Endothelial cell of umbilical vein (primary cell): ENCODE data around the gene ADAM11. TPM values are rescaled to one million over a fixed set of nuclear protein-coding genes. Genes with fewer than 3 reads are reported as not detected.

Experiments used
- BruUV-seq: library from RNA; stranded (reverse); fragments of 400-500 nt; replicated peaks from 2 replicates; lab custom pipeline; 2021; lab: Mats Ljungman, UMichigan
- CTCF ChIA-PET: fragments of 300-600, 350-600 bp; sonication (Branson Sonifier 250); formaldehyde crosslinking; loops from one replicate; lab custom pipeline; 2021; ENCODE audit warnings: antibody characterized with exemption, inconsistent platforms; lab: Charles Lee
- POLR2A ChIA-PET: fragments of 300-600, 350-600 bp; sonication (Branson Sonifier 250); formaldehyde crosslinking; loops from one replicate; lab custom pipeline; 2021; ENCODE audit warnings: antibody characterized with exemption, inconsistent platforms; lab: Charles Lee
- DNase-seq: peaks from one replicate; pipeline ENCODE4 v3.0.0-alpha.2; 2011; ENCODE audit warnings: low read depth, low spot score
- FAIRE-seq: peaks from 2 replicates; lab custom pipeline; 2011; peaks lifted over from hg19 to GRCh38; lab: Jason Lieb, UNC
- H2AFZ ChIP-seq: 2 replicates; pipeline ENCODE4 v1.6.0; 2012; ENCODE audit warnings: low read depth, low read length, control low read depth, inconsistent platforms
- H3K27ac ChIP-seq: 2 replicates; pipeline ENCODE4 v1.5.1; 2011; ENCODE audit warnings: low read depth, mild to moderate bottlenecking, control low read depth, low read length, moderate library complexity; ENCODE audit not compliant: insufficient read depth
- H3K27me3 ChIP-seq, 2 experiments: 2 replicates each; pipeline versions ENCODE4 v1.6.0 to v1.6.1; 2011; ENCODE audit warnings: low read length in 2 of 2, mixed read lengths in 1 of 2; ENCODE audit not compliant: control insufficient read depth in 2 of 2, insufficient read depth in 2 of 2
- H3K36me3 ChIP-seq, 2 experiments: 2 replicates in 1 of 2; 3 replicates in 1 of 2; pipeline ENCODE4 v1.5.1; 2011; ENCODE audit warnings: low read length in 2 of 2, mild to moderate bottlenecking in 1 of 2, moderate library complexity in 1 of 2; ENCODE audit not compliant: control insufficient read depth in 2 of 2, insufficient read depth in 2 of 2; ENCODE audit errors: extremely low read depth in 1 of 2
- H3K4me1 ChIP-seq: 3 replicates; pipeline ENCODE4 v1.5.1; 2011; ENCODE audit warnings: mild to moderate bottlenecking, low read length; ENCODE audit not compliant: control insufficient read depth, insufficient read depth; ENCODE audit errors: extremely low read depth
- H3K4me2 ChIP-seq: 2 replicates; pipeline ENCODE4 v1.6.1; 2011; ENCODE audit warnings: low read length, control low read depth, mixed read lengths; ENCODE audit not compliant: insufficient read depth
- H3K4me3 ChIP-seq, 3 experiments: fragments of 200-600 bp in 1 of 3; sonication (generic), shearing (Covaris generic) in 1 of 3; replicated peaks in 1 of 3; 2 replicates each; pipeline ENCODE4 v1.5.1; 2011 to 2016; ENCODE audit warnings: control low read depth in 3 of 3, low read length in 3 of 3, mild to moderate bottlenecking in 2 of 3, inconsistent platforms in 1 of 3, low read depth in 1 of 3, moderate library complexity in 1 of 3; ENCODE audit not compliant: insufficient read depth in 1 of 3
- H3K79me2 ChIP-seq: 2 replicates; pipeline ENCODE4 v1.6.0; 2012; ENCODE audit warnings: low read length, inconsistent platforms; ENCODE audit not compliant: control insufficient read depth, insufficient read depth
- H3K9ac ChIP-seq: replicated peaks from 2 replicates; pipeline ENCODE3; 2011; ENCODE audit warnings: low read length, control low read depth; ENCODE audit not compliant: insufficient read depth; ENCODE audit errors: extremely low read depth
- H3K9me1 ChIP-seq: replicated peaks from 3 replicates; pipeline ENCODE4 v1.6.0; 2011; ENCODE audit warnings: mild to moderate bottlenecking, low read length; ENCODE audit not compliant: control insufficient read depth, insufficient read depth; ENCODE audit errors: extremely low read depth
- H3K9me3 ChIP-seq: replicated peaks from 2 replicates; pipeline ENCODE4 v1.5.1; 2012; ENCODE audit warnings: low read length, inconsistent platforms; ENCODE audit not compliant: control insufficient read depth, insufficient read depth
- H4K20me1 ChIP-seq: replicated peaks from 2 replicates; pipeline ENCODE3; 2011; ENCODE audit warnings: mild to moderate bottlenecking, low read length; ENCODE audit not compliant: control insufficient read depth, insufficient read depth; ENCODE audit errors: extremely low read depth
- EZH2 ChIP-seq: IDR thresholded peaks from 2 replicates; pipeline ENCODE4 v1.6.1; 2012; ENCODE audit warnings: borderline replicate concordance, low read depth, mild to moderate bottlenecking, moderate library complexity, low read length, inconsistent platforms; ENCODE audit not compliant: severe bottlenecking
- FOS ChIP-seq: IDR thresholded peaks from 2 replicates; pipeline ENCODE4 v1.6.1; 2011; ENCODE audit warnings: mild to moderate bottlenecking, low read length, moderate library complexity, borderline replicate concordance; ENCODE audit not compliant: insufficient read depth
- GATA2 ChIP-seq: IDR thresholded peaks from 2 replicates; pipeline ENCODE4 v1.7.0; 2011; ENCODE audit warnings: low read depth, mild to moderate bottlenecking, moderate library complexity, mixed read lengths, low read length; ENCODE audit not compliant: insufficient read length, insufficient read depth
- JUN ChIP-seq: IDR thresholded peaks from 2 replicates; pipeline ENCODE4 v1.6.1; 2011; ENCODE audit warnings: borderline replicate concordance, low read depth; ENCODE audit not compliant: insufficient read length, insufficient read depth
- MYC ChIP-seq: IDR thresholded peaks from one replicate; pipeline ENCODE4 v1.6.1; 2011; ENCODE audit warnings: mild to moderate bottlenecking, low read depth, low read length
- POLR2A ChIP-seq: IDR thresholded peaks from 2 replicates; pipeline ENCODE4 v1.6.1; 2012; ENCODE audit warnings: low read depth, mild to moderate bottlenecking, control low read depth, low read length
- POLR2AphosphoS5 ChIP-seq: IDR thresholded peaks from 2 replicates; pipeline ENCODE4 v1.6.1; 2012; ENCODE audit warnings: low read depth, mild to moderate bottlenecking, control low read depth, low read length, moderate library complexity; ENCODE audit not compliant: insufficient read depth
- dilution Hi-C: fragments of 300-500 bp; cut with MboI; formaldehyde crosslinking; loops from one replicate; pipeline ENCODE4 v1.15.0; 2019; ENCODE audit warnings: low sequenced_read_pairs; ENCODE audit not compliant: extremely low pct_ligation_motif_present
- intact Hi-C: fragments of 100-400 bp; cut with micrococcal nuclease; formaldehyde crosslinking; loops from one replicate; pipeline ENCODE4 v1.10.0; 2022
- polyA plus RNA-seq, 4 experiments: library from polyadenylated mRNA; depleted of rRNA in 3 of 4; stranded (reverse) in 3 of 4; unstranded in 1 of 4; fragments of >200 nt; gene quantifications; 2 replicates each; pipeline versions ENCODE4 v1.2.1 to v1.2.3, GENCODE V29; 2011 to 2012; ENCODE audit warnings: missing spikeins in 1 of 4
- total RNA-seq: library from RNA; stranded (reverse); gene quantifications from 2 replicates; pipeline ENCODE4 v1.2.3, GENCODE V29; 2021
- TF ChIP-seq, protein P1 (sequence below): IDR thresholded peaks from 2 replicates; pipeline ENCODE4 v1.6.1; 2011; ENCODE audit not compliant: insufficient read depth, insufficient read length
- TF ChIP-seq, protein P2 (sequence below), 2 donors: IDR thresholded peaks; 1 replicate in 1 of 2; 2 replicates in 1 of 2; pipeline ENCODE4 v1.5.1; 2011; ENCODE audit warnings: low read length in 2 of 2, mild to moderate bottlenecking in 2 of 2, moderate library complexity in 2 of 2, control low read depth in 1 of 2, inconsistent platforms in 1 of 2, low read depth in 1 of 2; ENCODE audit not compliant: insufficient read depth in 1 of 2; ENCODE audit errors: extremely low read depth in 1 of 2

ADAM11 gene
- total and polyA plus RNA-seq, 2 donors (not counting 3 experiments of a cell fraction or from before 2014, with no cell fraction given) = 0.71 to 1.1 TPM

DNA sequence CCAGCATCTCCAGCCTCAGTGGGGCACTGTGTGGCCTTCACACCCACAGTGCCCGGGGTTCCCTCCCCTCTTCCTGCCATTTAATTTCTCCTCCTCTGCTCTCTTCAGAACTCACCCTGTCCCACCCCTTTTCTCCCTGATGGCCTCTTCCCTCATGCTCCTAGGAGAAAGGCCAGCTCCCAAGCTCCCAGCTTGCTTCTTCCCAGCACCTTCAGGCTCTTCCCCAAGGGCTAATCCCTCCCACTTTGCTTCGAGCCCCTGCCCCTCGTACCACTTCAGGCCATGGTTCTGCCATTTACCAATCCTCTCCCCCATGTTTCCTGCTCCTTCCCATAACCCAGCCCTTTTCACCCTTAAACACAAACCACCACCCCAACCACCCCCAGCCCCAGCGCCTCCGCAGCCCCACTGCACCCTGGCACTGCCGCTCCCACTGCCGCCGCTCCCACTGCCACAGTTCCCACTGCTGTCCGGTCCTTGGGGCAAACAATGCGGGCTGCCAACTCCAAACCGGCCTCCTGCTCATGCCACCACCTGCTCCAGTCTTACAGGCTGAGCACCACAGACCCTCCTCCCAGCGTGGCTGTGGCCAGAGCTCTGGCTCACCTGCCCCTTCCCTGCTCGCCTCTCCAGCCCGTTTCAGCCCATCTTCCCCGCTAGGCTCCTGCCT lies 28.6 kb downstream of the ADAM11 start:
- H3K27me3 ChIP-seq = no peaks in the 10 kb centered on the region
- BruUV-seq = no TSS peak
- H3K9me3 ChIP-seq = no peaks in the 10 kb centered on the region
- H3K9ac ChIP-seq = no peak overlapping the region
- H4K20me1 ChIP-seq = no peaks in the 10 kb centered on the region
- no peaks in the 10 kb centered on the region for H3K9me1 ChIP-seq
- H3K36me3 ChIP-seq = no peaks in the 10 kb centered on the region
- dilution Hi-C loops (no loop called here), intact Hi-C loops (no loop called here)
- FAIRE-seq (no peak), DNase-seq (no peak)
- H3K4me1 ChIP-seq = no peaks in the 10 kb centered on the region
- no peak overlapping the region for H2AFZ ChIP-seq
- no peaks in the 10 kb centered on the region for H3K79me2 ChIP-seq
- ChIA-PET CTCF (interaction anchor here (1.5 kb wide), 1 partner anchor 44 kb away, joined by 3 read pairs; no protein-coding TSS in a partner anchor), POLR2A (no interaction called here)
- no peak for TF ChIP-seq JUN
- TF ChIP-seq POLR2A = no peak
- no peak for TF ChIP-seq GATA2
- TF ChIP-seq, protein P1, sequence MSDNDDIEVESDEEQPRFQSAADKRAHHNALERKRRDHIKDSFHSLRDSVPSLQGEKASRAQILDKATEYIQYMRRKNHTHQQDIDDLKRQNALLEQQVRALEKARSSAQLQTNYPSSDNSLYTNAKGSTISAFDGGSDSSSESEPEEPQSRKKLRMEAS = no peak
- no peak for TF ChIP-seq FOS
- TF ChIP-seq MYC = no peak
- no peak for TF ChIP-seq POLR2AphosphoS5
- TF ChIP-seq, protein P2, sequence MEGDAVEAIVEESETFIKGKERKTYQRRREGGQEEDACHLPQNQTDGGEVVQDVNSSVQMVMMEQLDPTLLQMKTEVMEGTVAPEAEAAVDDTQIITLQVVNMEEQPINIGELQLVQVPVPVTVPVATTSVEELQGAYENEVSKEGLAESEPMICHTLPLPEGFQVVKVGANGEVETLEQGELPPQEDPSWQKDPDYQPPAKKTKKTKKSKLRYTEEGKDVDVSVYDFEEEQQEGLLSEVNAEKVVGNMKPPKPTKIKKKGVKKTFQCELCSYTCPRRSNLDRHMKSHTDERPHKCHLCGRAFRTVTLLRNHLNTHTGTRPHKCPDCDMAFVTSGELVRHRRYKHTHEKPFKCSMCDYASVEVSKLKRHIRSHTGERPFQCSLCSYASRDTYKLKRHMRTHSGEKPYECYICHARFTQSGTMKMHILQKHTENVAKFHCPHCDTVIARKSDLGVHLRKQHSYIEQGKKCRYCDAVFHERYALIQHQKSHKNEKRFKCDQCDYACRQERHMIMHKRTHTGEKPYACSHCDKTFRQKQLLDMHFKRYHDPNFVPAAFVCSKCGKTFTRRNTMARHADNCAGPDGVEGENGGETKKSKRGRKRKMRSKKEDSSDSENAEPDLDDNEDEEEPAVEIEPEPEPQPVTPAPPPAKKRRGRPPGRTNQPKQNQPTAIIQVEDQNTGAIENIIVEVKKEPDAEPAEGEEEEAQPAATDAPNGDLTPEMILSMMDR (IDR thresholded peaks at IDR 0.05; ENCODE audit: extremely low read depth in 1 of 2, insufficient read depth in 1 of 2, low read depth in 1 of 2, low read length in 2 of 2) = no peak
- no peak for TF ChIP-seq EZH2
- H3K4me2 ChIP-seq = no peak overlapping the region
- H3K27ac ChIP-seq = no peak overlapping the region
- H3K4me3 ChIP-seq = no peak overlapping the region
